ENCODE results near the gene ALPK3. TPM values are rescaled to one million over a fixed set of nuclear protein-coding genes. Genes with fewer than 3 reads are reported as not detected.

ALPK3 gene
- total RNA-seq, 4 donors from 2014 or later, result 0.18 to 7.0 (median 0.68) TPM

DNA sequence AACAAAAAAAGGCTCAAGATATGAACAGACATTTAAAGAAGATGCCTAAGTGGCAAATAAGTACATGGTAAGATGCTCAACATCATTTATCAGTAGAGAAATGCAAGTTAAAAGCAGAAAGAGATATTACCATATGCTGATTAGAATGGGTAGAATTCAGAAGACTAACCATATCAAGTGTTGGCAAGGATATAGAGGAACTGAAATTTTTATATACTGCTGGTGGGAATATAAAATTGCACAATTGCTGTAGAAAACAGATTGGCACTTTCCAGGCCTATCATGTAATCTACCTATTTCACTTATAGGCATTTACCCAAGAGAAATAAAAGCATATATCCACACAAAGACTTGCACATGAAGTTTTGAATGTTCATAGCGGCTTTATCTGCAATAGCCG is 84.4 kb downstream of the ALPK3 start:
- H3K36me3 ChIP-seq, result no peaks in the 10 kb centered on the region

DNA sequence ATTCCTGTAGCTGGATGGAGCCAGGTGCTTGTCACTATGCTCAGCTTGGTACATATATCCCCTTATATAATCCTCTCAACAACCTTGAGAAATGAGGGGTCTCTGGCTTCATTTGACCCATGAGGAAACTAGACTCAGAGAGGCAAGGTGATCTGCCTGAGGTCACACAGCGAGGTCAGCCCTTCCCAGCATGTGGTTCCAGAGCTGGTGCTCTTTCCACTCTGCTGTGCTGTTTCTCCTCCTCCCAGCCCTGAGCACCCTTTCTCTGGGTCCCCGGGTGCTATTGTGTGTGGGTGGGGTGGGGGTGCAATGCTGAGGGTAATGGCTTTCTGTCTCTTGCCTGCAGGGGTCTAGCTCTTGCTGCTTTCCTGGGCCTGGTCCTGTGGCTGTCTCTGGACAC is 86.6 kb downstream of the ALPK3 start:
- Histone ChIP-seq H3K27ac (no peak overlapping the region), H3K36me3 (peaks cover 0 to 4% (median 0%) of the 10 kb centered on the region in 3 donors), H3K4me3 (no peak overlapping the region), H3K9me3 (peaks cover 0 to 4% (median 0%) of the 10 kb centered on the region in 4 donors), H3K4me1 (no peaks in the 10 kb centered on the region), H3K27me3 (no peaks in the 10 kb centered on the region)
- no peak for TF ChIP-seq POLR2A (IDR thresholded peaks at IDR 0.05)
- no peak for DNase-seq

More for the DNA sequence above, 84.4 kb downstream of the ALPK3 start:
- Histone ChIP-seq H3K27me3 (no peaks in the 10 kb centered on the region), H3K4me3 (no peak overlapping the region), H3K9me3 (peaks cover 0 to 4% (median 0%) of the 10 kb centered on the region in 4 donors), H3K27ac (no peak overlapping the region), H3K4me1 (no peaks in the 10 kb centered on the region)
- no peak for TF ChIP-seq POLR2A (IDR thresholded peaks at IDR 0.05)
- TF ChIP-seq, protein P1, sequence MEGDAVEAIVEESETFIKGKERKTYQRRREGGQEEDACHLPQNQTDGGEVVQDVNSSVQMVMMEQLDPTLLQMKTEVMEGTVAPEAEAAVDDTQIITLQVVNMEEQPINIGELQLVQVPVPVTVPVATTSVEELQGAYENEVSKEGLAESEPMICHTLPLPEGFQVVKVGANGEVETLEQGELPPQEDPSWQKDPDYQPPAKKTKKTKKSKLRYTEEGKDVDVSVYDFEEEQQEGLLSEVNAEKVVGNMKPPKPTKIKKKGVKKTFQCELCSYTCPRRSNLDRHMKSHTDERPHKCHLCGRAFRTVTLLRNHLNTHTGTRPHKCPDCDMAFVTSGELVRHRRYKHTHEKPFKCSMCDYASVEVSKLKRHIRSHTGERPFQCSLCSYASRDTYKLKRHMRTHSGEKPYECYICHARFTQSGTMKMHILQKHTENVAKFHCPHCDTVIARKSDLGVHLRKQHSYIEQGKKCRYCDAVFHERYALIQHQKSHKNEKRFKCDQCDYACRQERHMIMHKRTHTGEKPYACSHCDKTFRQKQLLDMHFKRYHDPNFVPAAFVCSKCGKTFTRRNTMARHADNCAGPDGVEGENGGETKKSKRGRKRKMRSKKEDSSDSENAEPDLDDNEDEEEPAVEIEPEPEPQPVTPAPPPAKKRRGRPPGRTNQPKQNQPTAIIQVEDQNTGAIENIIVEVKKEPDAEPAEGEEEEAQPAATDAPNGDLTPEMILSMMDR (IDR thresholded peaks at IDR 0.05), result no peak
- DNase-seq, result no peak

DNA sequence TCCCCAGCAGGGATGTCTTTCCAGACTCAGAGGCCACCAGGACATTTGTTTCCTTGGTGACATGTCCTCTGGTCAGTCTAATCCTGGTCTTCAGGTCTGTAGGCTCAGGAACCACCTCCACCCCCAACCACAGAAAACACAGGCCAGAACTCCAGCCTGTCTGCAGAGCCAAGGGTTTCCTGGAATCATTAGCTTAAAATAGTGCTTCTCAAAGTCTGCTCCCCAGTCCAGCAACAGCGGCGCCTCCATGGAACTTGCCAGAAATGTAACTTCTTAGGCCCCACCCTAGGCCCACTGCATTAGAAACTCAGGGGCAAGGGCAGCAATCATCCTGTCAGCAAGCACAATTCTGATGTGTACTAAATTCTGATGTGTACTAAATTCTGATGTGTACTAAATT is 87.3 kb downstream of the ALPK3 start:
- Histone ChIP-seq H3K9me3 (peaks cover 0 to 4% (median 0%) of the 10 kb centered on the region in 4 donors), H3K27me3 (no peaks in the 10 kb centered on the region), H3K27ac (no peak overlapping the region), H3K36me3 (peaks cover 0 to 6% (median 0%) of the 10 kb centered on the region in 3 donors), H3K4me3 (no peak overlapping the region), H3K4me1 (no peaks in the 10 kb centered on the region)
- TF ChIP-seq, protein P1 (IDR thresholded peaks at IDR 0.05), result no peak
- TF ChIP-seq POLR2A (IDR thresholded peaks at IDR 0.05), result no peak
- DNase-seq, result no peak

DNA sequence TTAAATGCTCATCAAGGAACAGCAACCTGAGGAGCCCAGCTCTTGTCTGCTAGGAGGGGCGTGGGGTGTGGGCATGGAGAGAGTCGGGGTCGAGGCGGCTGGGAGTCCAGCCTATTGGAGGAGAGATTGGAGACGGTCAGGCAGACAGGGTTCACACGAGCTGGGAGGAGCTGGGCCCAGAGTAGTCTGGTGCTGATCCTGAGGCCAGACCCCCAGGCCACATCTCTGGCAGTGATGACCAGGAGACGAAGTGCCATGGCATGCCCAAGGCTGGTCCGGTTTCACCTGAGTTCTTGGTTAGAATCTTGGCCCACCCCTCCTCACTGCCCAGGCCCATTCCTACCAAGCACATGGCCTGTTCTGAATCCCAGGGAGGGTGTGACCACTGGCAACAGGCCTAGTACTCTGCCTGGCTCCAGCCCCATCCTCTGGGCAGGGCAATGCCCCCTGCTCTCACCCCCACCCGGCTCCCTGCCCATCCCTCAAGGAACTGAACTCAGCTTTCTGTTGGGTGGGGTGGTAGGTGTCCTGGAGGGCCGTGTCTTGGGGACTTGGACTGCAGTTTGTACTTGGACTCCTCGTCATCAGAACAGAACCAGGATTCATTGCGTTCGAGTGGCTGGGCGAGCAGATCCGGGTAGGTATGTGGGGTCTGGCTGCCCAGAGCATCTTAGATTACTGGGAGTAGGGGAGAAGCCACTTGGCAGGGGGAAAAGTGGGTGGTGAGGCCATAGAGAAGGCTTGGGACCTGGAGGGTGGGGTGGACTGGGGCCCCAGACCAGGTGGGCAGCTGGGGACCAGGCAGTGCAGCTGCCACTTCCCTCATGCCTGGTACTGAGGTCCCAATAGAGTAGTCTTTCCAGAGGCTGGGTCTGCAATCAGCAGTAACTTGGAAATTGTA is 88.1 kb downstream of the ALPK3 start:
- Histone ChIP-seq H3K9me3 (peaks cover 0 to 4% (median 0%) of the 10 kb centered on the region in 4 donors), H3K27ac (no peak overlapping the region), H3K4me1 (no peaks in the 10 kb centered on the region), H3K27me3 (no peaks in the 10 kb centered on the region), H3K4me3 (no peak overlapping the region), H3K36me3 (peaks cover 0 to 6% (median 0%) of the 10 kb centered on the region in 3 donors)
- no peak for TF ChIP-seq POLR2A (IDR thresholded peaks at IDR 0.05)
- TF ChIP-seq, protein P1 (IDR thresholded peaks at IDR 0.05), result no peak
- no peak for DNase-seq

DNA sequence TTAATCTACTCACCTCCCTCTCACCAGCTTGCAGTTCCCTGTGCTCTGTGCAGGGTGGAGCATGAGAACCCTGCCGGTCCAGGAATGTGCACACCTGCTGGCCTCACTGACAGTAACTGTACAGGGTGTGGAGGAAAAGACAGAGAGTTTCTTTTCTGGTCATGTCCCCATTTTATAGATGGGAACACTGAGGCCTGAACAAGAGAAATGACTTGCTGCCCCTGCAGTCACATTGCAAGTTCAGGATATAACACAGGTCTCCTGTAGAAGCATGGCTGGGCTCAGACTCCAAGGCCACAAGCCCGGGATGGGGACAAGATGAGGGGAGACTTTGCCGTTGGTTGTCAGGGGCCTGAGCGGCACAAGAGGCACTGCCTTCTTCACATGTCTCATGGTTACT is 90.6 kb downstream of the ALPK3 start:
- no peak for DNase-seq
- H3K4me1 ChIP-seq, result peaks cover 0 to 20% (median 0%) of the 10 kb centered on the region in 4 donors
- no peak overlapping the region for H3K27ac ChIP-seq
- H3K4me3 ChIP-seq, result no peak overlapping the region
- no peaks in the 10 kb centered on the region for H3K27me3 ChIP-seq
- no peaks in the 10 kb centered on the region for H3K9me3 ChIP-seq
- TF ChIP-seq, protein P1 (IDR thresholded peaks at IDR 0.05), result no peak
- TF ChIP-seq POLR2A (IDR thresholded peaks at IDR 0.05), result no peak
- H3K36me3 ChIP-seq, result peaks cover 0 to 6% (median 0%) of the 10 kb centered on the region in 3 donors

DNA sequence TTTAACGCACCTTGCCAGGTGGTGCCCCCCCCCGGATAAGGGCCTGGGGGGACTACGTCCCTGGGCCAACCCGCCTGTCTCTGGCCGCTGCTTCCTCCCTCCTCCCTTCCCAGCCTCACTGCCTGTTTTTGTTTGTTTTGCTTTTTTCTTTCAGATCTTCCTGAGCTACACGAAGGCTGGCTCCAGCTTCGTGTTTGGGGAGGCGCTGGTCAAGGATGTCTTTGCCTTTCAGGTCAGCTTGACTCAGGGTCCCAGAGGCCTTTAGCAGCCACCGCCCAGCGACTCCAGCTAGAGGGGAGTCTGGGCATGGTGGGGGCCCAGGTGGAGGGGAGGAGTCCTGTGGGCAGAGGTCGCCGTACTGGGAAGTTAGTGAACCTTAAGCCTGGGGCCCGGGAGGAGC is 91.4 kb downstream of the ALPK3 start:
- Histone ChIP-seq H3K4me1 (peaks cover 0 to 20% (median 0%) of the 10 kb centered on the region in 4 donors), H3K9me3 (no peaks in the 10 kb centered on the region), H3K36me3 (peaks cover 0 to 6% (median 0%) of the 10 kb centered on the region in 3 donors), H3K27ac (no peak overlapping the region), H3K4me3 (no peak overlapping the region), H3K27me3 (no peaks in the 10 kb centered on the region)
- TF ChIP-seq, protein P1 (IDR thresholded peaks at IDR 0.05), result no peak
- TF ChIP-seq POLR2A (IDR thresholded peaks at IDR 0.05), result no peak
- DNase-seq, result no peak

Data from Peyer's patch (tissue), 4 donors.